GM19463 (cell line): ENCODE results near the gene OR10J1.
"Not testable (repeated sequence)": the region's sequence is repeated elsewhere in the genome, so short reads cannot be mapped to it uniquely, and the experiment has no call there.

Experiments
- ATAC-seq: cut with Tn5 transposase; IDR thresholded peaks from one replicate; pipeline ENCODE4 v1.9.1; 2021; ENCODE audit warnings: mild to moderate bottlenecking, moderate library complexity; ENCODE audit not compliant: unreplicated experiment

Gene OR10J1, protein sequence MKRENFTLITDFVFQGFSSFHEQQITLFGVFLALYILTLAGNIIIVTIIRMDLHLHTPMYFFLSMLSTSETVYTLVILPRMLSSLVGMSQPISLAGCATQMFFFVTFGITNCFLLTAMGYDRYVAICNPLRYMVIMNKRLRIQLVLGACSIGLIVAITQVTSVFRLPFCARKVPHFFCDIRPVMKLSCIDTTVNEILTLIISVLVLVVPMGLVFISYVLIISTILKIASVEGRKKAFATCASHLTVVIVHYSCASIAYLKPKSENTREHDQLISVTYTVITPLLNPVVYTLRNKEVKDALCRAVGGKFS

GRCh38 chr1:159439422-159439821, at the start of gene OR10J1:
Gene OR10J1, plus strand, starts transcription at chr1:159439722. Its CDS starts 70 bp downstream, at chr1:159439792.
- ATAC-seq = no peak

GRCh38 chr1:159406821-159407220, 32.7 kb upstream of the OR10J1 start:
- ATAC-seq = no peak

DNA sequence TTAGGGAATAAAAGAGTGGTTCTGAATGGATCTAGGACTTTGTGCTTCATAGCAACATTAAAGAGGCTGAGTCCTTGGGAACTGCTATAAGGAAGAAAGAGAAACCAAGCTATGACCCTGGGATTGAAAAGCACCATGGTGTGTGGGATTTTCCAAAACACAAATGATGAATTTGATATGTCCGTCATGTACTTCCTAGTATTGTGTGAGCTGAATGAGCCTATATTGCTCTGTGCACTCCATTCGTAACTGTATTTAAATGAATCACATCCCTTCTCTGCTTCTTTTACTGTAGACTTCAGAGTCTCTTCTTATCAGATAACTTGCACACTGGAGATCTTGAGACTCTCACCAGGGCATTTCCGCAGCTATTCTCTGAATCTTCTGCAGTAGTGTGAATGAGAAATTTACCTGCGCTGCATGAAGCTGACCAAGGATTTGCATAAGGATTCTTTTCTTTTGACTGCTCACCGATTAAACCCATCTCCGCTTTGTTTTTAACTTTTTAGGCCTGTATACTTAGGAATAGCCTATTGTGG, 30.6 kb upstream of the OR10J1 start:
- ATAC-seq = no peak

GRCh38 chr1:159421821-159422220, 17.7 kb upstream of the OR10J1 start:
- no peak for ATAC-seq

DNA sequence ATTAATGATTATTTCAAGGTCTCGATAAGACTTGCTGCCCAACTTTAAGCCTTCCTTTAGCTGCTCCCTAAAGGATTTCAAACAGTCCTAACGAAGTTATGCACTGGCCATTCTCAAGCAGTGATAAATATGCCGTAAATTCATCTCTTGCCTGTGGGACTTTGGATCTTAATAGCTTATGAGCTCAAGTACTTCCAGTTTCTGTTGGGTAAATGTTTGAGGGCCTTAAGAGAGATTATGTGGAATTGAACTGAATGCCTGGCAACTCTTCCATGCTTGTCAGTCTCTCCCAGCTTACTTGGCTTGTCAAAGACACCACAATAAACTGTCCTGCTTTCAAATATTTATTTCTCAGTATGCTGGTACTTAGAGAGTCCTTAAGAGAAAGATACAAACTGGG, 11.0 kb upstream of the OR10J1 start:
- ATAC-seq = no peak

DNA sequence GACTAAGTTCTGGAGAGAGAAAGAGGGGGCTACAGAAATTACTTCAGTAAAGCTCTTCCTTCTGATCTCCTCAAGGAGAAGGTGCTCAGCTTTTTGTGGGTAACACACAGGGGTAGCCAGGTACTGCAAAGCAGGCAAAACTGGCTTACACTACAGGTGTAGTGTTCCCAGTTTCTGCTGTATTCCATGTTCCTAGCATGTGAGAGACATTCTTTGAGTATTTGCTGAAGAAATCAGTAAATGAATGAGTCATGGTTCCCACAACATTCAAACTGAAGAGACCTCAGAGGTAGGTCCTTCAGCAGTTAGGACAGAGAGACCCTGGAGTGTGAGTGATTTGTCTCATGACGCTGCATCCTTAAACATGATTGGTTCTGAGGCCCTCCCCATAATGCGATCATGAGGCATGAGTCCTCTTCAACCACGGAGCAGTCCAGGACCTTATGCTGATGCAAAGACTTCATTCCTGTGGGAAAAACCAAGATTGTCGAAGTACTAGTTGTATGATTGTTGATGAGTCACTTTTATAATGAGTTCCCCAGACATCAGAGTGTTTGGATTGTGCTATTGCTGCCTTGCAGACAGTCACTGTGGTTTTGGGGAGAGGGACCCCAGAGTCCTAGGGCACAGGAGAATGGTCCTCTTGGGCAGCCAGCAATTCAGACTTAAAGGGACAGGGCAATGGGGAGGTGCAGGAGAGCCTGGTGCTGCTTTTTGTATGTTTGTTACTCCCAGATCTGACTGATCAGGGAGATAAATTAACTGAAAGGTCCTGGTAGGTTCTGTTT, 10.3 kb upstream of the OR10J1 start:
- ATAC-seq = no peak

DNA sequence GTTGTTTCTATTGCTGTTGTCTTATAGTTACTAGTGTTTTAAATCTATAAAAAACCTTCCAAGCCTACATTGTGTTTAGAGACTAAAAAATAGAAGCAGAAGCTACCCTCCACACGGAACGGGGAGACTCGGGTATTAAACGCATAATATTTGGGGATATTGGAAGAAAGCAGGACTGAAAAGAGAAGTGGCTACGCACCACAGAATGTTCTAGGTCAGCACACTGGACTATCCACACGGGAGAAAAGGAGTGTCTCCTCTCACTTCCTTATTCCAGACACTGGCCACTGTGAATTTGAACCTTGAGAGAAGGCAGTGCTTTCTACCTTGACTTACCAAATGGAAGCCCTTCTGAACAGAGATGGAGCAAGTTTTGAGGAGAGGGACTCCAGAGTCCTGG, 8.5 kb upstream of the OR10J1 start:
- no peak for ATAC-seq

DNA sequence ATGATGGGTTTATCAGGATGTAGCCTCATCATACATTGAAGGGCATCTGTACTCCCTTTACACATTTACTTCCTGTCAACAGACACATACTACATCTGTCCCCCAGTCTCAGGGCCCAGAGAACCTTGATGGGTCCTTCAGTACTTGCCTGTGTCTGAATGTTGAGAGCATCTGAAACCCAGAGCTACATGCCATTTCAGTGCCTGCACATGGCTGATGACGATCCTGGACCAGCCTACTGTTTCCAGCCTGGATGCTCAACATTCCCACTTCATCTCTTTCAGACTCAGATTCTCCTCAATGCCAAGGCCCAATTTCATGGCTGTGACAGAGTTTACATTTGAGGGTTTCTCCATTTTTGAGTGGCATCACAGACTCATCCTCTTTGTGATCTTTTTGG, 7.6 kb upstream of the OR10J1 start, which contains the start of gene OR10J4:
Gene OR10J4, plus strand, starts transcription at position 301 of the 400 bp plus-strand sequence.
- no peak for ATAC-seq

GRCh38 chr1:159436469-159436868, 3.1 kb upstream of the OR10J1 start:
- ATAC-seq = no peak

DNA sequence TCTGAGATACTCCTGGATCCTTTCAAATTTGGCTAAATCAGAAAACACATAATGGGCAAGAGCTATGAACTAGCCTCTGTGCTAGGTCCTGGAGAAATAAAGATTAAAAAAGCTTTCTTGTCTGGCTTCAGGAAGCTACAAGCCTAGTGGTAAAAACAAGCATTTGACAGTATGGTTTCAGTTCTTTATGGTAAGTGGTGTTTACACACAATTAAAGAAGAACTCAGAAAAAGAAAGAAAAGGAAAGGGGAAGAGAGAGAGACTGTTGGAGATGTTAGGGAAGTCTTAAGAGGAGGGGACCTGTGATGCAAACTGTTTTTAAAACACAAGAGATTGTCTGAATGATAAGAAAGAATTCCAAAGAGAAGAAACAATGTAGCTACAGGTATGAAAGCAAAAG, 1.8 kb downstream of the OR10J1 start:
- ATAC-seq = no peak

DNA sequence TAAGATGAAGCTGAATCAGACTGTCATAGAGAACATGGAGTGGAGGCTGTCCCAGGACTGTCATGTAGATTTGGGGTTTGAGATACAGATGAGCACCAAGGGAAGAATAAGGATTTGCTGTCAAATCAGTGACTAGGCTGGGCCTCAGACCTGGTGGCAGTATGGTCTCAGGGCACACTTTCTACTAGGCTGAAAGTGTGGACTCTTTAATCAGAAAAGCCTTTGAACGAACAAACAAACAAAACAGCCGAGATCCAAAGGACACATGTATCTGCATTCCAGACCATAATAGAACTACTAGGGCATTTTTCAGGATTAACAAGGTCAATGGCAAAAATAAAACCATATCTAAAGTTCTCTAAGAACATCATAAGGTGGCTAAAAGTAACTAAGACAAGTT, 2.9 kb downstream of the OR10J1 start:
- no peak for ATAC-seq

- ATAC-seq = no peak
Measured at GRCh38 chr1:159443066-159443750, 3.7 kb downstream of the OR10J1 start.

GRCh38 chr1:159444511-159444910, 5.0 kb downstream of the OR10J1 start:
- ATAC-seq = no peak

GRCh38 chr1:159448181-159448580, 8.7 kb downstream of the OR10J1 start:
- ATAC-seq = no peak

DNA sequence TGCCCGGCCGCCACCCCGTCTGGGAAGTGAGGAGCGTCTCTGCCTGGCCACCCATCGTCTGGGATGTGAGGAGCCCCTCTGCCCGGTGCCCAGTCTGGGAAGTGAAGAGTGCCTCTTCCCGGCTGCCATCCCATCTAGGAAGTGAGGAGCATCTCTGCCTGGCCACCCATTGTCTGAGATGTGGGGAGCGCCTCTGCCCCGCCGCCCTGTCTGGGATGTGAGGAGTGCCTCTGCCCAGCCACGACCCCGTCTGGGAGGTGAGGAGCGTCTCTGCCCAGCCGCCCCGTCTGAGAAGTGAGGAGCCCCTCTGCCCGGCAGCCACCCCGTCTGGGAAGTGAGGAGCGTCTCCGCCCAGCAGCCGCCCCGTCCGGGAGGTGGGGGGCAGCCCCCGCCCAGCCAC, 10.1 kb downstream of the OR10J1 start:
- ATAC-seq = not testable (repeated sequence)

GRCh38 chr1:159459551-159459950, 20.0 kb downstream of the OR10J1 start:
- no peak for ATAC-seq

DNA sequence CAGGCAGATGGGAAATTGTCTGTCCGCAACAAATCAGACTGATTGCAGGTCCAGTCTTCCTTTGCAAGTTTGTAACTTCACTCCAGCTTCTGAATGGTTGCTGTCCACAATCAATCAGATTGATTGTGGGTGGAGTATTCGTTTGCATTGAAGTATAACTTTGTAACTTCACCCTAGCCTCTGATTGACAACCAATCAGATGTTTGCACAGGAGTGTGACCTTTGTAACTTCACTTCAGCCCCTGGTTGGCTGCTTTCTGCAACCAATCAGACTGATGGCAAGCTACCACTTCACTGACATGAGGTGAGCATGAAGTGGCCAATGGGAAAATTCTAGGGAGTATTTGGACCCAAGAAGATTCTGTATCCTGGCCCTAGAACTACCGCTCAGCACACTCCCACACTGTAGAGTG, 25.7 kb downstream of the OR10J1 start:
- ATAC-seq = no peak

DNA sequence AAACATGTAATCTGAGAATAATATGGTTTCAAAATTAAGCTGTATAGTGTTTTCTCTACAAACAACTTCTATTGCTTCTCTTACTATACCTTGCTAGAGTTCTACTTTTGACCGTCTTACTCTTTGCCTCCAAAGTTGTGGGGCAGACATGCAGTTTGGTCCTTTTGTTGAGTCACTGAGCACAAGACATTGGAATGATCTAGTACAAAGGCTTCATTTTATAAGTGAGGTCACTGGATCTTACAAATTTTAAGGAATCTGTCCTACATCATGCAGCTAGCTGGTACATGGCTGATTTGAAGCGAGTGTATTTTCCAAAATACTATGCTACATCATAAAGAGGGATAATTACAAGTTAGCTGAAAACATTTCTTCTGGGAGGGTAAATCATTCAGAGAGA, 28.8 kb downstream of the OR10J1 start:
- no peak for ATAC-seq

- ATAC-seq = no peak
Measured at GRCh38 chr1:159469921-159470533, 30.5 kb downstream of the OR10J1 start.

- no peak for ATAC-seq
Measured at GRCh38 chr1:159473335-159473734, 33.8 kb downstream of the OR10J1 start.

DNA sequence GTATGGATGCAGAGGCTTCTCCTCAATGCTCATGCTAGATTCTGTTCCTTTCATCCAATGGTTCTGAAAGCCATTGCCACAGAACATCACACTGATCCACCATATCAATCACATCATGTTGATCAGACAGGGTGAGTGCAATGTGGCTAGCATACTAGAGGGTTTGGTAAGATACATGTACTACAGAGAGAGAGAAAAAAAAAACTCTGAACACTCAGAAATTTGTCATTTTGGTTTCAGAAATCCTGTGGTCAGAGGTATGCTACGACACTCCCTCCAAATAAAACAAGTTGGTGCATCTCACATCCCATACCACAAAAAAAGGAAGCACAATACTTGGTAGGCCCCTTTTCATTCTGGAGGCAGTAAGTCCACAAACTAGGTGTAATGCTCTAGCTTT, 35.4 kb downstream of the OR10J1 start:
- ATAC-seq = no peak
